ENCODE data around the gene VPS35L.
"Not testable (repeated sequence)": the region's sequence is repeated elsewhere in the genome, so short reads cannot be mapped to it uniquely, and the experiment has no call there.

The VPS35L gene

DNA sequence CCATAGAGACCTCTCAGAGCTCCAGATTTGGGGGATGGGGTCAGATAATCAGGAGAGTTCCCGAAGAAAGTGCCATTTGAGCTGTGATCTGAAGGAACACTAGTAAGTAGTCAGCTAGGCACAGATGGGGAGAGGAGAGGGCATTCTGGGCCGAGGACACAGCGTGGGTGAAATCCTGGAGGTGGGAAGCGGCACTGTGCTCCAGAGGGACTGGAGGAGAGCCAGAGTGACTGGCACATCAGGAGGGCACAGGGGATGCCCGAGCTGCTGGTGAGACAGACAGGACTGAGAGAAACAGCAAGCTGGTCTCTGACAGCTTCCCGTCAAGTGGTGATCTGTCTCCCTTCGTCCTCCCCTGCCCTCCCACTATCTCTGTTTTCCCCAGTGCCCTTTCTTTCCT, 121.9 kb downstream of the VPS35L start:
- no peaks in the 10 kb centered on the region for H3K9me3 Mint-ChIP-seq (ENCODE audit: low read depth)
- no peaks in the 10 kb centered on the region for H3K27me3 Mint-ChIP-seq
- H3K36me3 Mint-ChIP-seq = peaks cover 21% of the 10 kb centered on the region
- no peak overlapping the region for H3K4me3 Mint-ChIP-seq
- H3K4me1 Mint-ChIP-seq (ENCODE audit: low read depth) = no peaks in the 10 kb centered on the region
- no peak overlapping the region for H3K27ac Mint-ChIP-seq

DNA sequence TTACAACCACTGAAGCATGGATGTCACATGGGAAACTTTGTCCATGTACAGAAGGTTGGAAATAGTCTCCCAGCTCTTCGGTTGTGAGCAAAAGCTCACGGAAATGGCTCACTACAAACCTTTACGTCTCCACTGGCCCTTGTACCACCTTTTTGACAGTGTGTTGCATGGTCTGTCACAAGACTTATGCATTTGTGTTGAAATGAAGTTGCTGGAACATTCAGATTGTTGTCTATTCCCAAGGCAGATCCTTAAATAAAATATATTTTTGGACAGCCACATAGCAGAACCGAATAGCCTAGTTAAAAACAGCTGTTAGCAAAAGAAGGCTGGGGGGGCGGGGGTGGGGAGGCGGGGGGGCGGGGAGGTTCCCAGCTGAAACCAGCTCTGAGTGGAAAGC, 123.3 kb downstream of the VPS35L start:
- Mint-ChIP-seq H3K36me3 (peaks cover 28% of the 10 kb centered on the region), H3K27me3 (no peaks in the 10 kb centered on the region), H3K9me3 (ENCODE audit: low read depth) (peaks cover 4% of the 10 kb centered on the region), H3K4me1 (ENCODE audit: low read depth) (no peaks in the 10 kb centered on the region), H3K27ac (no peak overlapping the region), H3K4me3 (no peak overlapping the region)

DNA sequence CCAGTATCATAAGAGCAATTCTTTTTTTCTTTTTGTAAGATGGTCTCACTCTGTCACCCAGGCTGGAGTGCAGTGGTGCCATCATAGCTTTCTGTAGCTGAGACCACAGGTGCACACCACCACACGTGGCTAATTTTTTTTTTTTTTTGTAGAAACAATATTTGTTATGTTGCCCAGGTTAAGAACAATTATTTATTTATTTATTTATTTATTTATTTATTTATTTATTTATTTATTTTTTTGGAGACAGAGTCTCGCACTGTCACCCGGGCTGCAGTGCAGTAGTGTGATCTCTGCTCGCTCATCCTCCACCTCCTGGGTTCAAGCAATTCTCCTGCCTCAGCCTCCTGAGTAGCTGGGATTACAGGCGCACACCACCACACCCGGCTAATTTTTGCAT, 123.8 kb downstream of the VPS35L start:
- not testable (repeated sequence) for H3K27ac Mint-ChIP-seq; H3K9me3 Mint-ChIP-seq (ENCODE audit: low read depth); H3K4me1 Mint-ChIP-seq (ENCODE audit: low read depth); H3K27me3 Mint-ChIP-seq; H3K4me3 Mint-ChIP-seq
- peaks cover 29% of the 10 kb centered on the region for H3K36me3 Mint-ChIP-seq

DNA sequence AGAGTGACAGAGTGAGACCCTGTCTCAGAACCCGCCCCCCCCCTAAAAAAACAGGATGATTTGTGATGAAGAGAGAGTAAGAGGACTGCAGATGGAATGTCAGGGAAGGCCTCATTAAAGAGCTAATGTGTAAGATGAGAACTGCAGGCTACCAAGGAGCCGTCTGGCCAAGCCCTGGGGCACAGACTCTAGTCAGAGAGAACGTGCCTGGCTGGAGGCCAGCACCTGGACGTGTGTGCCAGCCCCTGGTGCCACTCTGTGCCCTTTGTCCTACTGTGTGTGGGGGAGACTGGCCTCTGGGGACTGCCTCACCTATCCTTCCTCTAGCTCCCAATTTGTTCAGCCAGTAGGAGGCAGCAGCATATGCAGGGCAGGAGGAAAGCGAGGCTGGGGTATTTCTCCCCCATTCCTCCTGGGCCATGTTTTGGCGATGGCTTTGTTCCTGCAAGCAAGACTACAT, 125.4 kb downstream of the VPS35L start:
- peaks cover 34% of the 10 kb centered on the region for H3K36me3 Mint-ChIP-seq
- no peaks in the 10 kb centered on the region for H3K4me1 Mint-ChIP-seq (ENCODE audit: low read depth)
- H3K27me3 Mint-ChIP-seq = no peaks in the 10 kb centered on the region
- no peak overlapping the region for H3K27ac Mint-ChIP-seq
- no peak overlapping the region for H3K4me3 Mint-ChIP-seq
- peaks cover 9% of the 10 kb centered on the region for H3K9me3 Mint-ChIP-seq (ENCODE audit: low read depth)

DNA sequence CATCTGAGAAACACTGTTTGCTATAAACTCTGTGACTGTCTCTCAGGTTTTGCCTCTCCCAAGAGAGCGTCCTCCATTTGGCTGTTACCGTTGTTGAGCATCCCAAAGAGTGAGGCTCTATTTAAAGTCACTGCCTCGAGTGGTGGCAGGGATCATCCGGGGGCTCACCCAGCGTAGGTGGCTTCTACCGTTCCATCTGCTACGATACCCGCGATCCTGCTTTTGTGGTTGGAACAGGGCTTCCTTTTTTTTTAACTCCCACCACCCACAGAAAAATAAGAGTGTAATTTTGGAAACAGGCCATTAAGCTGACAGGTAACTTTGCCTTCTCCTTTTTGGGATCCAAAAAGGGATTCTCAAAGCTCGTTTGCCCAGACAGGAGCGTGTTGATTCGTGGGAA, 126.1 kb downstream of the VPS35L start:
- H3K27ac Mint-ChIP-seq = no peak overlapping the region
- no peak overlapping the region for H3K4me3 Mint-ChIP-seq

DNA sequence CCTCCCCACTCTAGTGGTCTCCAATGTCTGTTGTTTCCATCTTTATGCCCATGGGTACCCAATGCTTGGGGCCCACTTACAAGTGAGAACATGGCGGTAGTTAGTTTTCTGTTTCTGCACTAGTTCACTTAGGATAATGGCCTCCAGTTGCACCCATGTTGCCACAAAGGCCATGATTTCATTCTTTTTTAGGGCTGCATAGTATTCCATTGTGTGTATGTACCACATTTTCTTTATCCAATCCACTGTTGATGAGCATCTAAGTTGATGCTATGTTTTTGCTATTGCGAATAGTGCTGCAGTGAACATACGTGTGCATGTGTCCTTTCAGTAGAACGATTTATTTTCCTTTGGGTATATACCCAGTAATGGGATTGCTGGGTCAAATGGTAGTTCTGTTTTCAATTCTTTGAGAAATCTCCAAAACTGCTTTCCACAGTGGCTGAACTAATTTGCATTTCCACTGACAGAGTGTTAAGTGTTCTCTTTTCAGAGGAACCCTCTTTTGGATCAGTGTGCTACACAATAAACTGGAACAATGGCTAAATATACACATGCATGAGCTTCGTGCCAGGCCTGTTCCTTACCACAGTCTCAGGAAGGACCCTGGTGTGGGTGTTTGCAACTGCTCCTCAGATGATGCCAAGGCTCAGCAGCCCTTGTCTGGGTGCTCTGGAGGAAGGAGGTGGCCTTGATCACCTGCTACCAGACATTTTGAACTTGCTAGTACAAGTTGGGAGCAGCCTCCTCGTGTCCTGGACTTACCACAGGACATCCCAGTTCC, 128.1 kb downstream of the VPS35L start:
- Mint-ChIP-seq H3K27ac (no peak overlapping the region), H3K36me3 (peaks cover 30% of the 10 kb centered on the region), H3K4me1 (ENCODE audit: low read depth) (peaks cover 7% of the 10 kb centered on the region), H3K4me3 (no peak overlapping the region), H3K9me3 (ENCODE audit: low read depth) (peaks cover 9% of the 10 kb centered on the region), H3K27me3 (no peaks in the 10 kb centered on the region)

More for the DNA sequence above, 126.1 kb downstream of the VPS35L start:
- Mint-ChIP-seq H3K27me3 (no peaks in the 10 kb centered on the region), H3K4me1 (ENCODE audit: low read depth) (no peaks in the 10 kb centered on the region), H3K36me3 (peaks cover 28% of the 10 kb centered on the region), H3K9me3 (ENCODE audit: low read depth) (peaks cover 9% of the 10 kb centered on the region)

DNA sequence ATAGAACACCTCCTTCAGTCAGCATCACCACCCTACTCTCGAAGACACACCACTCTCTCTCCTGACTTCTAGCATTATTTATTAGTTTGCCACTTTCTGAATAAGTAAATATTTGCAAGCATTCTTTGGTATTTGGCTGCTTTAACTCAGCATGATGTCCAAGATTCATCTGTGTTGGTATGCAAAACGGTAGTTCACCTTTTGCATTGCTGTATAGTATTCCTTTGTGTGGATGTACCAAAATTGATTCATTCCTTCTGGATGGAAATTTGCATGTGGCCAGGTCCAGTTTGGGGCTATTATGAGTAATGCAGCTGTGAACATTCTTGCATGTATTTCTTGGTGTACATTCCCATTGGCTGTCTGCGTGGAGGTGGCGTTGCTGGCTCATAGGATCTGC, 129.7 kb downstream of the VPS35L start:
- Mint-ChIP-seq H3K9me3 (ENCODE audit: low read depth) (peaks cover 9% of the 10 kb centered on the region), H3K27me3 (no peaks in the 10 kb centered on the region), H3K4me3 (no peak overlapping the region), H3K27ac (no peak overlapping the region), H3K36me3 (peaks cover 30% of the 10 kb centered on the region), H3K4me1 (ENCODE audit: low read depth) (peaks cover 16% of the 10 kb centered on the region)

DNA sequence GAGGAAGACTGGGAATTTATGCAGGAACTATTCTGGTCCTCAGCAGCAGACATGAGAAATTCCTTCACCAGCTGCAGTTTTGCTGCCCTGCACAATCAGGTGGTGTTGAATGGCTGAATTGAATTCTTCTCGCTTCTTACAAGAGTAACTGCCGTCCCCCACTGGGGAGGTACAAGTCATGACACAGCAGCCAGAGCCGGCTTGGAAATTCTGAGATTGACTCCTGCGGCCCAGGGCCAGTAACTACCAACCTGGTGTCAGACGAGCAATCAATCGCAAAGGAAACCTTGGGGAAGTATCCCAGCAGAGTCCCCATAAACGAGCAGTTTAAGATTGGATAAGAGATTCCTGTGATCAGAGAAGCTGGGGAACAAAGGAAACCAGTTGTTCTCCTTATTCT, 131.8 kb downstream of the VPS35L start:
- peaks cover 27% of the 10 kb centered on the region for H3K36me3 Mint-ChIP-seq
- no peak overlapping the region for H3K27ac Mint-ChIP-seq
- H3K9me3 Mint-ChIP-seq (ENCODE audit: low read depth) = peaks cover 9% of the 10 kb centered on the region

DNA sequence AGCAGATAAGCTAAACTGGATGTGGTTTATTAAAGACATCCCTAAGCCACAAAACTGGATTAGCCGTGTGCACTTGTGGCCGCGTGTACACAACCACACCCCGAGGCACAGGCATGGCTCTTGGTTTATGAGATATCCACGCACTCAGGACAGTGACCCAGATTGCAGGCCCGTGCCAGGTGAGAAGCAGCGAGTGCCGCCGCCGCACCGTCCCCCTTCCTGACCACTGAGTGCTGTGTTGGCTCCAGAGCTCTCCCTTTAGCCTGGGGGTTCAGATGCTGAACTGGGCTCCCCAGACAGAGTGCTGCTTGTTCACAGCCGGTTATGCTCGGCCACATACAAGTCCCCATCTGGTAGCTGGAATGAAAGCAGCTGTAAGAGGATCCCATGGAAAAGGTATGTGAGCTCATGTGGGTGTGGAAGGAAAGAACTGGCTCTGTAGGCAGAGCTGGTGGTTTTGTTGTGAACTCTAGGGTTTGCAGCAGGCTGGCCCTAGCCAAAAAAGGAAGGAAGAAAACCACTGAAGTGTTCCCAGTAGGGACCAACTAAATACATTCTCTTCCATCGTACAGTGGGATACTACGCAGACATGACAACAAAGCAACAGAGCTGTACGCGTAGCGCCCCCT, 133.0 kb downstream of the VPS35L start:
- Mint-ChIP-seq H3K4me1 (ENCODE audit: low read depth) (peaks cover 17% of the 10 kb centered on the region), H3K9me3 (ENCODE audit: low read depth) (peaks cover 5% of the 10 kb centered on the region), H3K36me3 (peaks cover 23% of the 10 kb centered on the region), H3K27ac (no peak overlapping the region), H3K27me3 (no peaks in the 10 kb centered on the region), H3K4me3 (no peak overlapping the region)

More for the DNA sequence above, 131.8 kb downstream of the VPS35L start:
- Mint-ChIP-seq H3K4me3 (no peak overlapping the region), H3K4me1 (ENCODE audit: low read depth) (peaks cover 17% of the 10 kb centered on the region), H3K27me3 (no peaks in the 10 kb centered on the region)

DNA sequence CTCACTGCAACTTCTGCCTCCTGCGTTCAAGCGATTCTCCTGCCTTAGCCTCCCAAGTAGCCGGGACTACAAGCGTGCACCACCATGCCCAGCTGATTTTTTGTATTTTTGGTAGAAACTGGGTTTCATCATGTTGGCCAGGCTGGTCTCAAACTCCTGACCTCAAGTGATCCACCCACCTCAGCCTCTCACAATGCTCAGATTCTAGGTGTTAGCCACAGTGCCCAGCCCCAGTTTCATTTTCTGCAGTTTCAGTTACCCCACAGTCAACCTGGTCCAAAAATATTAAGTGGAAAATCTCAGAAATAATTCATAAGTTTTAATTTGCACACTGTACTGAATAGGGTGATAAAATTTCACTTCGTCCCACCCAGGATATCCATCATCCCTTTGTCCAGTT, 133.8 kb downstream of the VPS35L start:
- Mint-ChIP-seq H3K36me3 (peaks cover 19% of the 10 kb centered on the region), H3K27me3 (no peaks in the 10 kb centered on the region), H3K4me3 (no peak overlapping the region), H3K27ac (no peak overlapping the region), H3K9me3 (ENCODE audit: low read depth) (peaks cover 3% of the 10 kb centered on the region), H3K4me1 (ENCODE audit: low read depth) (peaks cover 21% of the 10 kb centered on the region)

DNA sequence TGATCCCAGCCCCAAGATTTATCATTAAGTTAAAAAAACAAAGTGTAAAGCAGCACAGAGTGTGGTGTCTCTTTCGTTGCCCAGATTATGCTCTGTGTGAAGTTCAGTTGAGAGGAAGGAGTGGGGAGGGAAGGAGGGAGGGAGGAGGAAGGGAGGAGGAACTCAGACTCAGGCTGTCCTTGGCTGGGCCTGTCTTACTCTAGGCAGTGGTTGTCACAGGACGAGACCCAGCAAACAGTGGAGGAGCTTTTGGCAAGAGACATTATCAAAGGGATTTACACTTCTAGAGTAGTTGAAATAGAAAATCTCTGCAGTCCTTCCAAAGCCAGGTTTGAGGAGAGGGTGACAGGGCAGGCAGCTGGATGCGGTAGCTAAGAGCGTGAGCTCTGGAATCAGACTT, 134.7 kb downstream of the VPS35L start:
- Mint-ChIP-seq H3K36me3 (peaks cover 14% of the 10 kb centered on the region), H3K4me1 (ENCODE audit: low read depth) (peaks cover 24% of the 10 kb centered on the region), H3K9me3 (ENCODE audit: low read depth) (no peaks in the 10 kb centered on the region), H3K27me3 (no peaks in the 10 kb centered on the region), H3K27ac (peak overlapping the region; percentile 22), H3K4me3 (no peak overlapping the region)

DNA sequence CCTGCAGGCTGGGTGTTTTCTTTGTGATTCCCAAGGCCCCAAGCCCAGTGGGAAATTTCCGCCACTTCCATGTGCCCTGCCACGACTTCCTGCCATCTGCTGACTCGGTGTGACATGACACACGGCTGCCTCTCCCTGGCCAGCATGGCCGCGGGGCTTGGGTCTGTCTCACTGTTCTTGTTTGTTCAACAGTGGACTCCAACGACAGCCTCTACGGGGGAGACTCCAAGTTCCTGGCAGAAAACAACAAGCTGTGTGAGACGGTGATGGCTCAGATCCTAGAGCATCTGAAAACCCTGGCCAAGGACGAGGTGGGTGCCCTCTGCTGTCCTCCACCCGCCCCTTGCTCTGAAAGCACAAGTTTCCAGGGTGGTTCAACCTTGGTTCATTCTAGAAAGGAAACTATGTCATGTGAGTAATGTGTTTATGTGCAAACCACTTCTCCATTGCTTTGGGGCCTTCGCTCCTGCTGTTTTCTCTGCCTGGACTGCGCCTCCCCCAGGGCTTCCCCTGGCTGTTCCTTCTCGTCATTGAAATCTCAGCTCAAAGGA, 135.7 kb downstream of the VPS35L start:
- H3K27me3 Mint-ChIP-seq = no peaks in the 10 kb centered on the region
- H3K36me3 Mint-ChIP-seq = peaks cover 8% of the 10 kb centered on the region
- H3K4me3 Mint-ChIP-seq = no peak overlapping the region
- no peak overlapping the region for H3K27ac Mint-ChIP-seq
- H3K9me3 Mint-ChIP-seq (ENCODE audit: low read depth) = no peaks in the 10 kb centered on the region
- H3K4me1 Mint-ChIP-seq (ENCODE audit: low read depth) = peaks cover 33% of the 10 kb centered on the region

DNA sequence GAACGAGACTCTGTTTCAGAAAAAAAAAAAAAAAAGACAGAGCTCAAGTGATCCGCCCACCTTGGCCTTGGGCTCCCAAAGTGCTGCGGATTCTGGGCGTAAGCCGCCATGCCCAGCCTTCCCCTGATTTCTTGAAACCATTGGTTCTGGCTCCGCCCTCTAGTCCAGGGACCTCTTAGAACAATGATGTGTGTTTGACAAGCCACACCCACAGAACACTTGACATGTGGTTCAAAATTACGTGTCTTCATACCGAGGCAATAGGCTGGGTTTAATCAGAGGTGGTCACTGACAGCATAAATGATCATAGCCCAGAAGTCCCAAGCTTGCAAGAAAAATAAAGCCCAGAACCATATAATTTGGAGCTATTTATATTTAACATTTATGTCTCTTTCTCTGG, 139.5 kb downstream of the VPS35L start:
- H3K4me1 Mint-ChIP-seq (ENCODE audit: low read depth) = peaks cover 47% of the 10 kb centered on the region

DNA sequence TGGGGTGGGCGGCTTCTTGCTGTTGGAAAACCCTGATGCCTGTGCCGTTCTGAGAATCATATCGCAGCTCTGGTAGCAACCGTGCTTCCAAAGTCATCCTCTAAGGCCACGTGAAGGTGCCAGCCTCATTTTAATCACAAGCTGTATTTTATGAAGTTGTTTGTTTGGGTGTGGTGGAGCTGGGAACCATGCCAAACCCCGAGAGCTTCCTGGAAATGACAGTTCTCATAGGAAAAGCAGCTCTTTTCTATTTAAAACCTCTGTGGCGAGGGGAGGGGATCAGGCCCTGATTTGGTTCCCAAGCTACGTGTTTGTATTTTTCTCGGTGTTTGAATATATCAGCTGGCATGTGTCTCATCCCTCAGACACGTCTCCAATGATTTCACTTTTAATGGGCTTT, 140.8 kb downstream of the VPS35L start:
- Mint-ChIP-seq H3K27ac (peak overlapping the region; percentile 85), H3K36me3 (peaks cover 17% of the 10 kb centered on the region), H3K4me3 (peak overlapping the region; percentile 54), H3K4me1 (ENCODE audit: low read depth) (peaks cover 45% of the 10 kb centered on the region), H3K27me3 (no peaks in the 10 kb centered on the region), H3K9me3 (ENCODE audit: low read depth) (no peaks in the 10 kb centered on the region)

More for the DNA sequence above, 139.5 kb downstream of the VPS35L start:
- no peak overlapping the region for H3K27ac Mint-ChIP-seq
- no peaks in the 10 kb centered on the region for H3K9me3 Mint-ChIP-seq (ENCODE audit: low read depth)
- no peaks in the 10 kb centered on the region for H3K27me3 Mint-ChIP-seq
- peaks cover 13% of the 10 kb centered on the region for H3K36me3 Mint-ChIP-seq
- no peak overlapping the region for H3K4me3 Mint-ChIP-seq

DNA sequence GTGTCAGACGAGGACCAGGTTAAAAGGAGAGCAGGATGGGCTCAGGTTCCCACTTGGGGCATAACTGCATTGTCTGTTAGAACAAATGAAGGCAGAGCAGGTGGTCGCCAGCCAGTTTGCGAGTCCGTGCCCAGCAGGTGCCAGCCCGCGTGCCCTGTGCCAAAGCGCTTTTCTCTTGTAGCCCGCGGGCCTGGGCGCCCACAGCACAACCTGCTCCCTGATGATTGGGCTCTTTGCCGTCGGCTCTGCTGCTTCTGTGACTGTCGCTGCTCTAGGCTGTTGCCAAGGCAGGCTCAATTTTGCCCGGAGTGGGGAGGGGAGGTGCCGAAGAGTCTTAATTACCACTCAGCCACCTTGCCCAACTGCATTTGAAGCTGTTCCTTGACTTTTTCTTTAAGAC, 141.5 kb downstream of the VPS35L start:
- H3K4me1 Mint-ChIP-seq (ENCODE audit: low read depth) = peaks cover 45% of the 10 kb centered on the region
- H3K27me3 Mint-ChIP-seq = no peaks in the 10 kb centered on the region
- peak overlapping the region; percentile 54 for H3K4me3 Mint-ChIP-seq
- peak overlapping the region; percentile 85 for H3K27ac Mint-ChIP-seq
- H3K36me3 Mint-ChIP-seq = peaks cover 17% of the 10 kb centered on the region
- H3K9me3 Mint-ChIP-seq (ENCODE audit: low read depth) = no peaks in the 10 kb centered on the region
